Thoracic aorta (tissue), 2 donors: Measurements from ENCODE around the gene C11orf86. TPM values are rescaled to one million over a fixed set of nuclear protein-coding genes. Genes with fewer than 3 reads are reported as not detected.

Source experiments
- ATAC-seq: fragments of 150-250 bp; one replicate; pipeline ENCODE4 v1.8.0; 2017; ENCODE audit warnings: low read depth; ENCODE audit not compliant: insufficient number of reproducible peaks, low FRiP score
- DNase-seq: peaks from one replicate; pipeline ENCODE4 v3.0.0-alpha.2; 2020; ENCODE audit warnings: low spot score
- H3K27ac ChIP-seq, 2 donors: fragments of 200-600 bp; sonication (generic); 1 replicate in 1 of 2; 2 replicates in 1 of 2; pipeline ENCODE4 v1.5.1; 2016; ENCODE audit warnings: mild to moderate bottlenecking in 2 of 2, moderate library complexity in 2 of 2
- H3K27me3 ChIP-seq: fragments of 200-600 bp; sonication (generic); replicated peaks from 2 replicates; pipeline ENCODE4 v1.6.0; 2016; ENCODE audit warnings: mild to moderate bottlenecking; ENCODE audit not compliant: insufficient read depth
- H3K36me3 ChIP-seq: fragments of 200-600 bp; sonication (generic); one replicate; pipeline ENCODE4 v1.5.1; 2016
- H3K4me1 ChIP-seq, 2 donors: fragments of 200-600 bp; sonication (generic); 1 replicate in 1 of 2; 2 replicates in 1 of 2; pipeline versions ENCODE4 v1.5.1 to v1.6.0; 2016; ENCODE audit warnings: low read depth in 2 of 2, mild to moderate bottlenecking in 1 of 2; ENCODE audit not compliant: control insufficient read depth in 1 of 2
- H3K4me3 ChIP-seq: fragments of 200-600 bp; sonication (generic); 2 replicates; pipeline ENCODE4 v1.5.1; 2016; ENCODE audit warnings: mild to moderate bottlenecking
- H3K9me3 ChIP-seq: fragments of 200-600 bp; sonication (generic); 2 replicates; pipeline ENCODE4 v1.5.1; 2016
- CTCF ChIP-seq: fragments of 200-600 bp; sonication (generic); IDR thresholded peaks from one replicate; pipeline ENCODE4 v1.5.1; 2019; ENCODE audit warnings: antibody characterized with exemption
- total RNA-seq, 2 donors: library from RNA; depleted of rRNA; stranded (reverse); fragments of >200 nt; gene quantifications; one replicate each; pipeline versions ENCODE4 v1.1.0 to v1.2.3, GENCODE V29; 2016

Gene C11orf86
- total RNA-seq, 2 donors from 2014 or later: not detected

DNA sequence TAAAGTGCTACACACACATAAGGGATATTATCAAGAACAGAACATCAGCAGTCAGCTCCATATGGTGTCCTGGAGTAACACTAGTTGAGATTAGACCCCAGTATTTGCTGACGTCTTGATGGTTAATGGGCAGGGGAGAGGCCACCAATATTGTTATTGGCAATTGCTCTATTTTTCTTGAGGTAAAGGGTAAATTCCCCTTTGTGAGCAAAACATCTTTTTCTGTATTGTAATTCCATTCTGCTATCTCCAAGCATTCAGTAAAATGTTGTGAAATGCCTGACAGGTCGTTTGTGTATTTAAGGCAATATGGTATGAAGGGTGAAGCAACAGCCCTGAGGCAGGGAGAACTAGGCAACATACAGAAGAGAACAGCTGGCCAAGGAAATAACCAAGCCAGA lies 38.8 kb upstream of the C11orf86 start:
- TF ChIP-seq CTCF: no peak
- Histone ChIP-seq H3K4me3 (no peak overlapping the region), H3K27me3 (no peaks in the 10 kb centered on the region), H3K27ac (no peak overlapping the region), H3K36me3 (no peaks in the 10 kb centered on the region), H3K9me3 (no peaks in the 10 kb centered on the region), H3K4me1 (no peaks in the 10 kb centered on the region)
- ATAC-seq (no peak), DNase-seq (no peak)

DNA sequence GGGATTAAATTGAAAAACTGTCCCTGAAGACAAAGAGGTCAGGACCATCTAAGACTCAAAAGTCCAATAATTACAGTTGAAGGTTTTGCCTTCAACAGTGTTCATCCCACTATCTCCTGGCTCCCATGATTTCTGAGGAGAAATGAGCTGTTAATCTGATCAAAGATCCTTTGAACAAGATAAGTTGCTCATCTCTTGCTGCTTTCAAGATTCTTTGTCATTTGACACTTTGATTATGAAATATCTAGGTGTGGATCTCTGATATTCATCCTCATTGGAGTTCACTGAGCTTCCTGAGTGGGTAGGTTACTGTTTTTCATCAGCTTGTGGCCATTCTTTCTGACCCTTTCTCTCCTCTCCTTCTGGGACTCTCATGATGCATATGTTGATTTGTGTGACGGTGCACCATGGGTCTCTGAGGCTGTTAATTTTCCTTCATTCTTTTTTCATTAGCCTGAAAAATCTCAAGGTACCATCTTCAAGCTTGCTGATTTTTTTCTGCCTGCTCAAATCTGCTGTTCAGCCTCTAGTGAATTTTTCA lies 37.8 kb upstream of the C11orf86 start:
- no peaks in the 10 kb centered on the region for H3K4me1 ChIP-seq
- H3K27me3 ChIP-seq: no peaks in the 10 kb centered on the region
- no peak overlapping the region for H3K4me3 ChIP-seq
- no peak overlapping the region for H3K27ac ChIP-seq
- H3K9me3 ChIP-seq: no peaks in the 10 kb centered on the region
- no peak for ATAC-seq
- DNase-seq: no peak
- no peak for TF ChIP-seq CTCF
- no peaks in the 10 kb centered on the region for H3K36me3 ChIP-seq

GRCh38 chr11:66938582-66939135 lies 36.4 kb upstream of the C11orf86 start:
- Histone ChIP-seq H3K4me3 (no peak overlapping the region), H3K27ac (no peak overlapping the region), H3K36me3 (no peaks in the 10 kb centered on the region), H3K9me3 (no peaks in the 10 kb centered on the region), H3K27me3 (no peaks in the 10 kb centered on the region), H3K4me1 (no peaks in the 10 kb centered on the region)
- no peak for ATAC-seq
- TF ChIP-seq CTCF: no peak
- no peak for DNase-seq

DNA sequence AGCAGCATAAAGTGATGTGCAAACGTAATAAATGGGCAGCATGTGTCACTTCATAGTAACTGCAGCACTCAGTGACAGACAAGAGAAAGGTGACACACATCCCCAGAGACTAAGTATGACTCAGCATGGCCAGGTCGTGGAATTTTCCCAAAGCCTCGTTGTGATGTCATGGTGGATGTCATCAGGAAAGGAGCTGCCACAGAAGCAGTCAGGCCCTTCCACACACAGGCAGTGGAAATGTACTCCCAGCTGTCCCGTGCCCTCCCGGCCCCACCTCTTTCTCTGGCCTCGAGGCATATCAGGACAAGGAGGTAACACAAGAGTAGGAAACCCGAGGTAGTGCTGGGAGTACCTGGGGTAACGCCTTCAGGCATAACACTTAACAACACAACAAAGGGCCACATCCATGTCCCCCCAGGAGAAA lies 25.0 kb upstream of the C11orf86 start:
- ATAC-seq: peak; percentile 65
- TF ChIP-seq CTCF: no peak
- Histone ChIP-seq H3K27ac (no peak overlapping the region), H3K4me3 (no peak overlapping the region), H3K36me3 (no peaks in the 10 kb centered on the region), H3K4me1 (no peaks in the 10 kb centered on the region), H3K9me3 (no peaks in the 10 kb centered on the region), H3K27me3 (no peaks in the 10 kb centered on the region)
- DNase-seq: no peak

- Histone ChIP-seq H3K36me3 (no peaks in the 10 kb centered on the region), H3K27me3 (no peaks in the 10 kb centered on the region), H3K4me3 (no peak overlapping the region), H3K9me3 (no peaks in the 10 kb centered on the region), H3K27ac (no peak overlapping the region), H3K4me1 (no peaks in the 10 kb centered on the region)
- ATAC-seq (no peak), DNase-seq (no peak)
- TF ChIP-seq CTCF: no peak
Observed at GRCh38 chr11:66951135-66951534, 24.0 kb upstream of the C11orf86 start.
